ENCODE measurements around the gene SHISA9.

GRCh38 chr16:13123991-13124390, 222.6 kb downstream of the SHISA9 start:
- TF ChIP-seq, protein P1, sequence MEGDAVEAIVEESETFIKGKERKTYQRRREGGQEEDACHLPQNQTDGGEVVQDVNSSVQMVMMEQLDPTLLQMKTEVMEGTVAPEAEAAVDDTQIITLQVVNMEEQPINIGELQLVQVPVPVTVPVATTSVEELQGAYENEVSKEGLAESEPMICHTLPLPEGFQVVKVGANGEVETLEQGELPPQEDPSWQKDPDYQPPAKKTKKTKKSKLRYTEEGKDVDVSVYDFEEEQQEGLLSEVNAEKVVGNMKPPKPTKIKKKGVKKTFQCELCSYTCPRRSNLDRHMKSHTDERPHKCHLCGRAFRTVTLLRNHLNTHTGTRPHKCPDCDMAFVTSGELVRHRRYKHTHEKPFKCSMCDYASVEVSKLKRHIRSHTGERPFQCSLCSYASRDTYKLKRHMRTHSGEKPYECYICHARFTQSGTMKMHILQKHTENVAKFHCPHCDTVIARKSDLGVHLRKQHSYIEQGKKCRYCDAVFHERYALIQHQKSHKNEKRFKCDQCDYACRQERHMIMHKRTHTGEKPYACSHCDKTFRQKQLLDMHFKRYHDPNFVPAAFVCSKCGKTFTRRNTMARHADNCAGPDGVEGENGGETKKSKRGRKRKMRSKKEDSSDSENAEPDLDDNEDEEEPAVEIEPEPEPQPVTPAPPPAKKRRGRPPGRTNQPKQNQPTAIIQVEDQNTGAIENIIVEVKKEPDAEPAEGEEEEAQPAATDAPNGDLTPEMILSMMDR (IDR thresholded peaks at IDR 0.05; ENCODE audit: low read depth, low read length, poor library complexity, severe bottlenecking), result no peak
- TF ChIP-seq EZH2phosphoT487 (IDR thresholded peaks at IDR 0.05; ENCODE audit: borderline replicate concordance, low read length), result no peak
